Retina (tissue), 1 donor: ENCODE data around the gene CABLES2.

Source experiments
- DNase-seq: peaks from one replicate; pipeline ENCODE4 v3.0.0-alpha.2; 2016

CABLES2 gene

GRCh38 chr20:62357681-62358080 lies 49.4 kb downstream of the CABLES2 start:
- DNase-seq: peak; percentile 46

- no peak for DNase-seq
These were observed 49.9 kb downstream of the CABLES2 start for GRCh38 chr20:62357187-62357667.

DNA sequence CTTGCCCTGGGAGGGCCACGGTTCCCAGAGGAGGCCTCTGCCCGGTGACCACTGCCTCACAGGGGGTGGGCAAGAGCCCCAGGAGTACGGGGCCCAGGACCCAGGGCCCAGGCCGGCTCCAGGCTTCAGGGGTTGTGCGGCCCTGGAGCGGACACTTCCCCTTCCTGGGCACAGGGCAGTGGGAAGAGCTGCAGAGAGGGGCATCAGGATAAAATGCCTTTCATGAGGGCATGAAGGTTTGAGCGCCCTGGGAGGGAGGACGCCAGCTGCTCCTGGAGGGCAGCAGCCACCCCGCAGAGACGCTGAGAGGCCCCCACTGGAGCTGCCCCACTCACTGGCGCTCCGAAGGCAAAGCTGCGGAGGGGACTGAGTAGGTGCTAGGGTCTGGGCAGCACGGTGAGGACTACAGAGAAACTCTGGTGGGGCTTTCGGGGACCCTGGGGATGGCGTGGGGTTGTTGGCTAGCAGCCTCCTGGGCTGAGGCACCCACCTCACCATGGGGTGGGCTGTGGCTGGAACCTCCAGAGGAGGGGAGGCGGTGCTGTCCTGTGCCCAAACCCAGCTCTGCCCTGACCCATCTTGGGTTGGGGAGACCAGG lies 50.4 kb downstream of the CABLES2 start:
- DNase-seq: no peak

GRCh38 chr20:62355878-62356588 lies 51.1 kb downstream of the CABLES2 start:
- DNase-seq: peak; percentile 84

- DNase-seq: no peak
These were observed 51.6 kb downstream of the CABLES2 start for GRCh38 chr20:62355516-62355877.

- peak; percentile 12 for DNase-seq
These were observed 52.2 kb downstream of the CABLES2 start for GRCh38 chr20:62354811-62355341.

- DNase-seq: no peak
These were observed 52.9 kb downstream of the CABLES2 start for GRCh38 chr20:62354031-62354808.

DNA sequence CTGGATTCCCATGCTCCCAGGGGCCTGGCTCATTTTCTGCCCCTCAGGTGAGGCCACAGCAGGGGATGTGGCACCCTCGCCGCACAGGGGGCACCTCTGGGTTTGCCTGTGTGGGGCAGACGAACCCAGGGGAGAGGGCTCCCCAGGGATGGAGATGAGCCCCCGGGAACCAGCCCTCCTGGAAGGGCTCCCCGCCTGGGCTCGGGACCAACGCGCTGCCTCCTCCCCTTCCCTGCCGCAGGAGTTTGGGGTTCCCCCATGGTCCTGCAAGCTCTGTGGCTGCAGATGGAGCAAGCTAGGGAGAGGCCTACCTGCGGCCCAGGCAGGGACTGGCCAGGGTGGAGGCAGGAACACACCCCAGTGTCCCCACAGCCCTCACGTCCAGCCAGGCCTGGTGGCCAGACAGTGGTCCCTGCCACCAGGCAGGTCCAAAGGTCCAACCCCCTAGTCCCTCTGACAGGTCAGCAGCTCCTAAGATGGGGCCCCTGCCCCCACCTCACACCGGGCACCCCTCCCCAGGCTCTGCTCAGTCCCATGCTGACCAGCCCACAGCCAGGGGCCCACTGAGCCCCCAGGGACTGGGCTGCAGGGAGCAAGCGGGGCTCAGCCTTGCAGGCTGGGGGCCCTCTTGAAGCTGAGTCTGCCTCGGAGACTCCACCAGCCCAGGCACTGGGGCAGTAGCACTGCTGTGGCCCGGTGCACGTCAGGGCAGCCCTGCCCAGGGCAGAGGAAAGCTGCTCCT lies 53.6 kb downstream of the CABLES2 start:
- DNase-seq: no peak

DNA sequence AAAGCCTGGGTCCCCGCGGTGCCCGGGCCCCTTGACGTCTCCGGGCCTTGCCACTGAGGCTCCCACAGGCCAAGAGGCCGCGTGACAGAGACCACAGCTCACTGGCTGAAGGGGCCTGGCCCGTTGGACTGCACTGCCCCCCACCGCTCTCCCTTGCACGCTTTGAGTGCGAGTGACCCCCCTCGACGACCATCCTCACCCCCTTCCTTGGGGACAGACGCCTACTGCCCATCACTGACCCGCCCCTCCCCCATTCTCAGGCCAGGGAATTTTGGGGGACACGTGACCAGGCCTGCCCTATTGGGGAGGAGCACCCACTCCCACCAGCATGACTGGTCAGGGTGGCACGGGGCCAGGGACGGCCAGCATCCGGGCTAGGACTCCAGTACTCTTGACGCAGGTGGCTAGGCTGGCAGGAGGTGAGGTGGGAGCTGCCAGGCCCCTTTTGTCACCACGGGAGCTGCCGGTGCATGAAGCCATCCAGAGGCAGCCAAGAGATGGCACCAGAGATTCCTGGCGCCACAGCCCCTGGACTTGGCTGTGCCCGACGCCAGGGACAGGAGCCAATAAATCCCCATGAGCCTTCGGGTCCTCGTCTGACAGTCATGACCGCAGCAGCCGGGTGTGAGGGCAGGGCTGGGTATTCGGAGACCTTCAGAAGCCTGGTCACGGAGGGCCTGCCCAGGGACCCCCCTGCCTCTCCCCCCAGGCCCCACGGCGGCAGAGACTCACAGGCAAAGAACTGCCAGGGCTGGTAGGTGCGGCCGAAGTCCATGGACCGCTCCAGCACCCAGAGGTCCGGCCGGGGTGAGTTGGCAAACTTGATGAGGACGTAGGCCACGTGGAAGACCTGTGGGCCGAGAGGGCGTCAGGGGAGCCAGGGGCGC lies 54.4 kb downstream of the CABLES2 start:
- DNase-seq: no peak

- no peak for DNase-seq
These were observed 55.4 kb downstream of the CABLES2 start for GRCh38 chr20:62351469-62352401.

DNA sequence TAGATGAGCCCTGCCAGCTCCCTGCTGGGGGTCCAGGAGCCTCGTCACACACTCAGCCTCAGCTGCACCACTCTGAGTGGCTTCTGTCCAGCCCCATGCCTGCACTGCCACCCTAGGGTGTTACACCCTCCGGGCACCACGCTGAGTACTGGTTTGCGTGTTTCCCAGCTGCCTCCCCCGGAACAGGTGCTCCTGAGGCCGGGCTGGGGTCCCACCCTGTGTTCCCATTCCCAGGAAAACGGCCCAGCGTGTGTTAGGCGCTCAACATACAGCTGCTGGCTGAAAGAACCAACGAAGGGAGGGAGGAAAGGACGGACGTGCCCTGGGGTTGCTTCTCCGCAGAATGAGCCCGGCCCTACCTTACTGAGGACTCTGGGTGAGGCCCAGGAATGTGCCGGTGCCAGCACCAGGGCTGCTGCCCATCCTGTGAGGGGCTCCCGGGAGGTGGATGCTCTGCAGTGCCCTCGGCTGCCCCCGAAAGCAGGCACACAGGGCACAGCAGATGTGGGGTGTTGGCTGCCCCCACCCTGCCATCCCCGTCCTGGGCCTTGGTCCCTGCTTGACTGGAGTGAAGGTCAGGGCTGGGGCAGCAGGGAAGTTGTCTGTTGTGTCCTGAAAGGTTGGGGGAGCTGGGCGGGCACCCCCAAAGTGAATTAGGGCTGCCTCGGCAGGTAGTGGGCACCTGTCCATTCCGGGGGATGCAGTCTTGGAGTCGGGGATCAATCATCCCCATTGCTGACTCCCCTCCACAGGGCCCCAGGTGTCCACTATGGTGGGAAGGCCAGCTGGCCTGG lies 56.3 kb downstream of the CABLES2 start:
- no peak for DNase-seq

DNA sequence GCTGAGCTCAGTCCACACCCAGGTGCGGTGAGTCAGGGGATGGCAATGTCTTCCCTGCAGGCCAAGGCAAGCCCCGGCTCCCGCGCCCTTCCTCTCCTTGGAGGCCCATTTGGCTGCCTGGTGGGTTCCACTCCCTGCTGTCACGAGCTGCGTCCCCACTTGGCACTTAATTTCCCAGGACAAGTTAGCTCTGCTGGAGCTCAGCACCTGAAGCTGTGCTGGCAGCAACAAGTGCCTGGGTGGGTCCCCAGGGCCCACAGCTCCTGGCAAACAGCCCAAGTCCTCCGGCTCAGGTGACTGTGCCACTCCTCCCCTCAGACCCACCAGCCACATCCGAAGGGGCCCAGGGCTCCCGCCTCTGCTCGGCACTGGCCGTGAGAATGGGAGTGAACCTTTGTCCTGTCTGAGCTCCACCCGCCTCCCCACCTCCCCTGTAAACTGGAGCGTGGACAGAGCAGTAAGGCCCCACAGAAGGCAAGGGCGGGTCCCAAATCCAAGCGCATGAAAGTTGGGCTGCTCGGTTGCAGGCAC lies 56.9 kb downstream of the CABLES2 start:
- DNase-seq: no peak

DNA sequence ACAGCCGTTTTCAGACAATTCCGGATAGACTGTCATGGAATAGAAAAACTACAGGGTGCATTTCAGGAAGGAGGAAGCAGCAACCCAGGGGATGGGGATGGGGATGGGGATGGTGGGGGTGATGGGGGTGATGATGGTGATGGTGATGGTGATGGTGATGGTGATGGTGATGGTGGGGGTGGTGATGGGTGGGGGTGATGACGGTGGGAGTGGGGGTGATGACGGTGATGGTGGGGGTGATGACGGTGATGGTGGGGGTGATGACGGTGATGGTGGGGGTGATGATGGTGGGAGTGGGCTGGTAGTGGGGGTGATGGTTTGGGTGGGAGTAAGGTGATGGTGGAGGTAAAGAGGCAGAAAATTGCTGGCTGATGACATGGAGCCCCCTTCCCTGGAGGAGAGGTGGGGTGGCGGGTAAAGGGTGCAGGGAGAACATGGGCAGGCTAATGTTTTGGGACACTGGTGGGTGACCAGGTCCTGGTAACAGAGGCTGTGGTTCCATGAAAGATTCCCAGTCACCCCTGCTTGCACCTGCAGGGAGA lies 57.5 kb downstream of the CABLES2 start:
- DNase-seq: no peak

GRCh38 chr20:62348604-62349003 lies 58.5 kb downstream of the CABLES2 start:
- DNase-seq: no peak

DNA sequence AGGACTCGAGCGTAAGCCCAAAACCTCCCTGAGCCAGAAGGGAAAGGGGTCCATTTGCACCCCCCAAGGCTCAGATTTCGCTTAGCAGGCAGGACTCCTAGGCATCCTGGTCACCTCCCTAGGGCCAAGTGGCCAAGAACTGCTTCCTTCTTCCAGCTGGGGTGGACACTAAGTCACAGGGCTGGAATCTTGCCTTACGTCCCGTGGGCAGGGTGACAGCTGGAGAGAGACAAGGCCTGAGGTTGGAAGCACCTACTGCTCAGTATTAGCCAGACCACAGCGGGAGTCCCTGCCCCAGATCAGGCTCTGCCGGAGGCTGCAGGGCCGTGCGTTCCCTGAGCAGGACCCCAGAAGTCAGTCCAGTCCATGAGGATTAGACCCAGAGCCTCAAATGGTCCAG lies 59.6 kb downstream of the CABLES2 start:
- DNase-seq: no peak

DNA sequence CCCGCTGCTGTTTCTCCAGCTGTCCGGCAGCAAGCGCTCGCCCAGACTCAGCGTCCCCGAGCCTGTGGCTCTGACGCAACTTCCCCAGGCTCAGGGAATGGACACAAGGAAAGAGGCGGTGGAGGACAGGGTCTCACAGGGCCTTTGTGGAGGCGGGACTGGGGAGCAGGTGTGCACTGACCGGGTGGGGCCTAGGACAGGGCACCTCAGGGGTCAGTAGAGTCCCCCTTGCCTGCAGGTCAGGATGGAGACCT lies 60.0 kb downstream of the CABLES2 start:
- DNase-seq: no peak

DNA sequence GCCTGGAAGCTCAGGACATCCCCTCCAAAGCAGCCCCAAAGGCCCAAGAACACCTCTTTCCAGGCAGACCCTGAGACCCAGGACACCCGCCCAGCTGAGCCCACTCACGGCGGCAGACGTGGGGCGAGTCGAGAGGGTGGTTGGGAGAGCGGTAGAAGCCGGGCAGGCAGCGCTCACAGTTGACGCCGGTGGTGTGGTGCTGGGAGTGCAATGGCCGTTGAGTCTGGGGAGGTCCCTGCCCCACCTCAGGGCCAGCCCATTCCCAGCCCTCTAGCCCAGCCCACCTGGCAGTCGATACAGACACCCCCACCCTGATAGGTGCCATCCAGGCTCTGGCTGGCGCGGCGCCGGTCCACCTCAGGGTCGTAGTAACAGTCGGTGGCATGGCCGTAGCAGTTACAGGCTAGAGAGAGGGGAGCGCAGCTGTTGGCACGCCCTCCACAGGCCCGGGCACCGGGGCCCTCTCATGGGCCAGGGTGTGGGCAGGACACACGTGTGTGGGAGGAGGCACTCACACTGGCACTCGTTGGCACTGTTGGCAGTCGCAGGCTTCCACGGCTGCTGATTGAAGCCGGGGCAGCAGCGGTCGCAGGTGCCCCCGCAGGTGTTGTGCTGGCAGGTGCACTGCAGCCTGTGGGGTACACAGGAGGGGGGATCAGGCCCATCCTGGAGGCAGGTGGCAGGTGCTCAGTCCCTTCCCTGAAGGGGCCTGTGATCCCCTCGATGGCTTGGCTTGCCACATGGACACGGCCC lies 60.5 kb downstream of the CABLES2 start:
- no peak for DNase-seq

DNA sequence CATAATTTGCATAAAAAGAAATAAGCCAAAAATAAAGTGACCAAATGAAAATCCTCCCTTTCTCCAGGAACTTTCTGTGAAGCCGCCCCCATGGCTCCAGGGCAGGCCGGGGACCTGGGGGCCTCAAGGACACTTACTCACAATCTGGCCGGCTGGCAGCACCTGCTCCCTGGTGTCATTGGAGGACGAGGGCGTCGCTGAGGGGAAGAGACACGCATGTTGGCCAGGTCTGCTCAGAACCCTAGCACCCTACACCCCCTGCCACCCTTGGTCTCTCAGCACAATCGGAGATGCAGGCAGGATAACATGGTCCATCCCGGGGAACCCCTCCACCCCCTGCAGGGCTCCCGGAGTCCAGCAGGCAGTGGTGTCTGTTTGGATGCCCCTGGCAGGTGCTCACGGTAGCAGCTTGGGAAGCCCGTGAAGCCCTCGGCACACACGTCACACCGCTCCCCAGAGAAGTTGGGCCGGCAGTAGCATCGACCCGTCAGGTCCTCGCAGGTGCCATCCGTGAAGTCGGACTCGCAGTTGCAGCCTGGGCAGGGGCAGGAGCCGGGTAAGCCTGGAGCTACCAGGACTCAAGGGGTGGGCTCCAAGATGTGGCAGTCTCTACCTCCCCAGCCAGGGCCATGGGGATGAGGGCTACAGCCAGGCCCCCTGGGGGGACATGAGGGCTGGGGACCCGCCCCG lies 61.3 kb downstream of the CABLES2 start:
- DNase-seq: no peak
